Measurements from ENCODE around the gene UAP1L1.
"Not testable (repeated sequence)": the region's sequence is repeated elsewhere in the genome, so short reads cannot be mapped to it uniquely, and the experiment has no call there.

UAP1L1 gene

GRCh38 chr9:137116027-137116507 lies 38.8 kb downstream of the UAP1L1 start:
- DNase-seq, result no peak

GRCh38 chr9:137116728-137117127 lies 39.4 kb downstream of the UAP1L1 start:
- no peak for DNase-seq

- no peak for DNase-seq
Measured at GRCh38 chr9:137117269-137117731, 40.0 kb downstream of the UAP1L1 start.

- DNase-seq, result not testable (repeated sequence)
Measured at GRCh38 chr9:137118092-137118603, 40.8 kb downstream of the UAP1L1 start.

- DNase-seq, result not testable (repeated sequence)
Measured at GRCh38 chr9:137121927-137122795, 44.8 kb downstream of the UAP1L1 start.

GRCh38 chr9:137122796-137123467 lies 45.6 kb downstream of the UAP1L1 start:
- not testable (repeated sequence) for DNase-seq

- no peak for DNase-seq
Measured at GRCh38 chr9:137123468-137123837, 46.1 kb downstream of the UAP1L1 start.

- not testable (repeated sequence) for DNase-seq
Measured at GRCh38 chr9:137123952-137124462, 46.7 kb downstream of the UAP1L1 start.

GRCh38 chr9:137126786-137127185 lies 49.5 kb downstream of the UAP1L1 start:
- DNase-seq, result no peak

GRCh38 chr9:137127301-137128157 lies 50.2 kb downstream of the UAP1L1 start:
- DNase-seq, result no peak

- peak; percentile 41 for DNase-seq
Measured at GRCh38 chr9:137128158-137128861, 51.0 kb downstream of the UAP1L1 start.

GRCh38 chr9:137128862-137129455 lies 51.6 kb downstream of the UAP1L1 start:
- no peak for DNase-seq

GRCh38 chr9:137129456-137130175 lies 52.3 kb downstream of the UAP1L1 start:
- peak; percentile 93 for DNase-seq

GRCh38 chr9:137130176-137130755 lies 52.9 kb downstream of the UAP1L1 start:
- no peak for DNase-seq

Measured in activated naive CD4-positive, alpha-beta T cell treated with anti-CD3 and anti-CD28 coated beads, Interleukin-2, amount 50 U/mL, for 16 hours (primary cell).